GM18511 (cell line): ENCODE measurements around the gene LRP5.

Experiments
- ATAC-seq: cut with Tn5 transposase; IDR thresholded peaks from one replicate; pipeline ENCODE4 v1.9.1; 2021; ENCODE audit warnings: mild to moderate bottlenecking, moderate library complexity; ENCODE audit not compliant: unreplicated experiment

The LRP5 gene

DNA sequence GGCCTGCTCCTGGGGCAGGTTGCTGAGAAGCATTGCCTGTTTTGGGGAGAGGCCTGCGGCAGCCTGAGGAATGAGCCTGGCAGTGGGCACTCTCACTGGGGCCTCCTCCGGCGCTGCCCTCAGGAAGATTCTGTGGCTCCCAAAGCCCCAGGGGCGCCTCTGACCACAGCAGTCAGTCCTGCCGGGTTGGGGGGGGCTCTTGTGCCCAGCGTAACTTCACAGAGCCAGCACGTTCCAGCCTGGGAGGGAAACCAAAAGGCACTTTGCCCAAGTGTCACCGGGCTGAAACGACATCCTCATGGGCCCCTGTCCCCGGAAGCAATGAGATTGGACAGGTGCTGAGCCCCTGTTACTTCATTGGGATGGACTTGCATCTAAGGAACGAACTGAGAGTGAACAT is 4.3 kb upstream of the LRP5 start:
- no peak for ATAC-seq

- ATAC-seq: no peak
Measured at GRCh38 chr11:68309621-68310185, 2.7 kb upstream of the LRP5 start.

- no peak for ATAC-seq
Measured at GRCh38 chr11:68311160-68312116, 953 bp upstream of the LRP5 start.

- ATAC-seq: peak; percentile 51
Measured at GRCh38 chr11:68312780-68313573, 586 bp downstream of the LRP5 start.

DNA sequence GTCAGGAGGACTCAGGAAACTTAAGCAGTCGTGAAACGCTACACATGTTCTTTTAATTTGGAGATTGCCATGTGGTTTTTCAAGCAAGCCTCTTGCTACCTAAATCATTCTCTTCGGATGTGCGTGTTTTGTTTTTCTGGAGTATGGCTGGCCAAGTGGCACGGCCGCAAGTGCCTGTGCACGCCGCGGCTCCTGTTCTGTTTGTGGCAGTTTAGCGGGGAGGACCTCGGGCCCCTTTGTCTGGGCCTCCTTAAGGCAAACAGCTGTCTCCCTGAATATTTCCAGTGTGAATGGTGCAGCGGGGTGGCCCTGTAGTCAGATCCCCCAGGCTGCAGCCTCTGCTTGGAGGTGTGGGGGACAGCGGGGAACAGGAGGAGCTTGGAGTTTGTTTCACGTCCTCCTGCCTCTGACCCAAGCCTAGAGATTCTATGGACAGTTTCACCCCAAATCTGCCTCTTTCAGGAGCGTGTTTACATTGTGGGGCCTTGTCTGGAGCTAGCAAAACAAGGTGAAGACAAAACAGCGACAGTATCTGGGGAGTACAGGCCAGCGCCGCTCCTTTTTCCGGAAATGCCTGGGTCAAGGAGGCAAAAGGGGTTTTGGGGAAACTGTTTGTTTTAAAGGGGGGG is 1.3 kb downstream of the LRP5 start:
- no peak for ATAC-seq

DNA sequence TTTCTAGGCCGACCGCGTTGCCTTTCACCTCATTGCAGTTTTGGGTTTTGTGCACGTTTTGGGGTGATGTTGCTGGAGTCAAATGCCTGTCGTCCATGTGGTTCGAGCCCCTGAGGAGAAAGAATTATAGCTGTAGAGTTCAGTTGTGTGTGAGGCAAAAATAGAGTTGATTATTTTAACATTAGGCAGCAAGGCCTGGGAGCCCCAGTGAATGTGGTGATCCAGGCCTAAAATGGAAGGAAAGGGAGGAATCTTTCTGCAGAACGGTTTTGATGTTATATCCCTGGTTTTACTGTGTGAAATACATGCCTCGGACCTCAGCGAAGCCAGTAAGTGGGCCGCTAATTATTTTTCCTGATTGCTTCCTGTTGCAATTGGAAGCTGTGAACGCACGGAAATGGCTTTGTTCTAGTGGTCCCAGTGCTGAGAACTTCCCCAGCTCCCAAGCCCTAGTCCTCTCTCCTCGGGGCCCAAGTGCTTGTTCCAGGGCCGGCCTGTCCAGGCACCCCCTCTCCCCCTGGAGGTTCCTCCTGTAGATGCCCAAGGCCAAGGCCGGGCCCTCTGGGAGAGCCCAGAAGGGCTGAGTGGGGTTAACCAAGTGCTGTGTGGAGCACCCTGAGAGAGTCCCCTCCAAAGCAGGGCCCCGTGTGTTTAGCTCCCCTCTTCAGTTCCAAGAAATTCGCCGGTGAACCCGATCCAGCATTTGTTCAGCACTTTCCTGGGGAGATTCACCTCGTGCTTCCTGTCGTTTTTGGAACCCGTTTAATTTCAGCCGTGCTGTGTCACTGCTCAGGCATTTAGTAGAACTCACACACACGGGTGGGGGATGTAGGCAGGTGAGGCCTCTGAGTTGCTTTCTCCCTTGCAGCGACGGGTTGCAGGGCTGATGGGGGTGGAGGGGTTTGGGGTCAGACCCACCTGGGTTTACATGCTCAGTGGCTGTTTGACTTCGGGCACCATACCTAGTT is 2.1 kb downstream of the LRP5 start:
- no peak for ATAC-seq

DNA sequence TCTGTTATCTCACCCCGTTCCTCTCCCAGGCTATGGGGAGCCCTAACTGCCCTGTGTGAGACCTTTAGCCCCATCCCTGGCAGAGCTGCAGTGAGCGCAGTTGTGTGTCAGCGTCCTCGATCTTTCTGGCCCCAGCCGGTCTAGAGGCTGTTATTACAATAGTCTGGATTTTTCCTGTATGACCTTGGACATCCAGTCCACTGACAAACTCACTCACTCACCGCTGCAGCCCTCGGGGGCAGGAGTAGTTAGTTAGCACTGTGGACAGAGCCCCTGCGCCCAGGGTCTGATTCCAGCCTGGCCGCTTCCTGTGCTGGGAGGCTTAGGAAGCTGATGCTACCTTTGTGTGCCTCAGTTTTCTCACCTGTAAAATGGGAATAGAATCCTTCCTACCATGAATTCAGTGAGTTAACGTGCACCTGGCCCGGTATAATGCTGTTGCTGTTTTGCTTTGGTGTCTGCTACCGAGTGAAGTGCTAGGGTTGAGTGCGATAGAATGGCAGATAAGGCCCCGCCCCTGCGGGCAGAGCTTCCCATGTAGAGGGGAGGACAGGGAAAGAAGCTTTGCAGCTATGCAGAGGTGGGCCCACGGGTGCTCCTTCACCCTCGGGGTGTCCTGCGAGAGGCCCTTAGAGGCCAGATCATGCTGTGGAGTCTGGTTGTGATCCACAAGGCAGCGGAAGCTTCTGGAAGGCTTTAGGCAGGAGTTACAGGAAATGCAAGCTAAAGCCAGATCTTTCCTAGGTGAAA is 3.0 kb downstream of the LRP5 start:
- no peak for ATAC-seq

DNA sequence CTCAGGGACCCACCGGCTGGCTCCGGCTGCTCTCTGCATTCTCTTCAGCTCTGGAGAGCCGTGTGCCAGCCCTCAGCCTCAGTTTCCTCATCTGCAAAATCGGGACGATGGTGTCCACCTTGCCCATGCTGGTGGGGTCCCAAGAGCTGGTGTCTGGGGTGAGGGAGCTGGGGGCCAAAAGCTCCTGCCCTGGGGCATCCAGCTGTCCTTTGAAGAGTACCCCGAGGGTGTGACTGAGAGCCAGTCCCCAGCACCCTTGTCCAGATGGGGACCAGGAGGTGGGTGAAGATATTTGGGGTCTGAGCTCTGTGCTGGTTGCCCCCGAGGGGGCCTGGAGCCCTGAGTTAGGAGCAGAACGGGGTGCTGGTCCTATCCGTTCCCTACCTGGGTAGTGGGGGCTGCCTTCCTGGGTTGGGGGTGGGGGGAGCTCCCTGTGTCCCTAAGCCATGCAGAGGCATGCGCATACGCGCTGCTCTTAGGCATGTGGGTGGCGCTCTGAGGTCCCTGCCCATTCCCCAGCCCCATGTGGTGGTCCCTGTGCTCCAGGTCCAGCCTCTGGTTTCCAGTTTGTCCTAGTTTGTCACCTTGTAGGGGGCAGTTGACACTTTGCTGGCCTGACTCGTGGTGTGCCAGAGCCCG is 4.9 kb downstream of the LRP5 start:
- no peak for ATAC-seq

DNA sequence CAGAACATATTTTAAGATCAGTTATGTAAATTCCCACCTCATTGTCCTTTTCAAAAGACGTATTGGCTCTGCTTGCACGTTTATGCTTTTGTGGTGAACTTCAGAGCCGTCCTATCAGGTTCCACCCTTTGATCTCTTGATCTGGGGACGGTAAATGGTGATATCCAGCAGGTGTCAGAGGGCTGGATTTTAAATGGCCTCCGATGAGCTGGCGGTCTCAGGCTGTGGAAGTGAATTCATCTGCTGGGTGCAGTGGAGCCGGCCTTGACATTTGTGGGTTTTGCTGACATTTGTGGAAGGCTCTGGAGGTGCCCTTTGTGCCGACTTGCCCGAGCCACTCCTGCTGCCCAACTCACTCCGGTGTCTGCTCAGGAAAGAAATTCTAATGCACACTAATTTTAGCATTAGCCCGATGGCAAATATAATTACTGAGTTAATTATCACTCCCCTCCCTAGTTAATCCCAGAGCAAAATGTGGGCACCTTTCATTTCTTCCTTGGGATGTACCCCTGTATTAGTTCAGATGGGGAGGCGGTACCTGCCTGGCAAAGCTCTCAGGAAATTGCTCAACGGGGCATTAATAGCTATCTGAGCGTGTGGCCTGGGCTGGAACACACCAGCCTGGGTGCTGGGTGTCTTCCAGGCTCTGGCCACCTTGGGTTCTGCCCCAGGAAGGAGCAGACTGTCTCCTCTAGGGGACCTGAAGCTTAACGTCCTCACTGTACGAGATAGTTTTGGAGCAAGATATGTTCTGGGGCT is 9.1 kb downstream of the LRP5 start:
- no peak for ATAC-seq

DNA sequence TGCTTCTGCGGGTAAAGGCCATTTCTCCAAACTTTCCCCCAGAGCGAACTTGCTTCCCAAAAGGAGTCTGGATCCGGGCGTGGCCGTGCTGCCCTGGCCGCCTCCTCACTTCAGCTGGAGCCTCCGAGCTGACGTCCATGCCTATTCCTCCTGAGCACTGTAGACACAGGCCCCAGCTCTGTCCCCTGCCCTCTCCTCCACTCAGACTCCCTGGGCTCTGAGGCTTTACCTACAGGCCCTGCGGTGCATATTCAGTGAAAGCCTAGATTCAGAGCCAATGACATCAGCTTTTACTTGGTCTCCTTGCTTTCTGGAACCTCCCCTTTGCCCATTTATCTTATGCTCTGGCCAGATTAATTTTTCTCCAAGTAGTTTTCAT is 9.7 kb downstream of the LRP5 start:
- no peak for ATAC-seq

GRCh38 chr11:68324241-68324640 is 11.8 kb downstream of the LRP5 start:
- ATAC-seq: no peak

- no peak for ATAC-seq
Measured at GRCh38 chr11:68324695-68325094, 12.3 kb downstream of the LRP5 start.

DNA sequence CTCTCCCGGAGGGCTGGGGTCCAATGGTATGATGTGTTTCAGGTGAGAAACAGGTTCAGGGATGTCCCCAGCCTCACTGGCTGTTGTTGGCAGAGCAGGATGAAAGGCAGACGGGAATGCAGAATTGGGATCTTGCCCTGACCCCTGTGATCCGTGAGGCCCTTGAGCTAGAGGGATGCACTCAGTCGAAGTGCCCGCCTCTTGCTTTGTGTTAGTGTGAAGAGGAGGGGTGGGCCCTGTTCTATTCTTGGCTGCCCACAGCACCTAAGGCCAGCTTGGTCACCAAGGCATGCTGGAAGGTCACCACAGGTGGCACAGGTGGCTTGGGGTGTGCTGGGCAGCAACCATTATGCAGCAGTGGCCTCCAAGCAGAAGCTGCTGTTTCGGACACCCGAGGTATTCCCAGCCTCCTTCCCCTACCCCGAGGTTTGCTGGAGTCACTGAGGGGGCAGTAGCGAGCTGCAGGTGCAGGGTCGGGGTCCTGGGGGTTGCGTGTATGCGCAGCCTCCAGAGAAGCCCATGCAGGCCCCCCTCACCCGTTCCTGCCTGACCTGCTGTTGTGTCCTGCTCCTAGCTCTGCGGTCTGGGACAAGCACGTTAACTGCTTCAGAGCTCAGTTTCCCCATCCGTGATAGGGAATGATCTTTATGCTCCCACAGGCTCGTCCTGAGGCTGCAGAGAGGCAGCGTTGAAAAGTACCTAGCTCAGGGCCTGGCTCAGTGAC is 13.0 kb downstream of the LRP5 start:
- no peak for ATAC-seq

- no peak for ATAC-seq
Measured at GRCh38 chr11:68325907-68326220, 13.5 kb downstream of the LRP5 start.

DNA sequence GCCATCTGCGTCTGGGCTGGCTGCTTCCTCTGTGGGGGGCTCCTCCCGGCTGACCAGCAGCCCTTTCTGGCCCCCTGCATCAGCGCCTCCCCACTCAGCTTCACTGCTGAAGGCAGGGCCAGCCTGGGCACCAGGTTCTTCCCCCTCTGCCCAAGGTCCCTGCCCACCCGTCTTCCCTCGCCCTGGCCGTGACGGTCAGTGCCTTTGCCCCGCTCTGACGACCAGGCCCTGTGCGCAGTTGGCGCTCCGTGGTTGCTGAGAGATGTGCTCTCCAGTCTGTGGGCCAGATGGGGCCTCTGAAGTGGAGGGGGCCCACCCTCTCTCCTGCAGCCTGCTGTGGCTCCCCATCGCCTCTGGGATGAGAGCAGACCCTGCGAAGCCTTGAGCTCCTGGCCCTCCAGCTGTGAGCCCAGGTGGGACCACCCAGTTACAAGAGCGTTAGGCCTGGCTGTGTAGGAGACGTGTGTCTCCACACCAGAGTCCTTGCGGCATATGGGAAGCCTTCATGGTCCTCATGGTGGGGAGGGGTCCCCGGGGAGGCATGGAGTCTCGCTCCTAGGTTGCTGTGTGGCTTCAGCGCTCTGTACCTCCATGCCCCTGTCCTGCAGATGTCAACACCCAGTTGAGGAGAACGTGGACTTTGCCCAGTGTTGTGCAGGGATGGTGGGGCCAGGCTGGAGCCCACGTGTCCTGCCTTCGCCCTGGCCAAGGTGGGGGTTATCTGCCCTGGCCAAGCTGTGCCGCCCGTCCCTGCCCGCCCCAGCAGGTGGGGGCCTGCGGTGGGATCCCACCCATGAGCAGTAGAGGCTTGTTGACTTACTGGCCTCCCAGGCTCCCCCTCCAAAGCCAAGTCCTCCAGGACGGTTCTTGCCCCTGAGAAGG is 14.2 kb downstream of the LRP5 start:
- ATAC-seq: no peak

- no peak for ATAC-seq
Measured at GRCh38 chr11:68327586-68328370, 15.4 kb downstream of the LRP5 start.
